Uterus (tissue), 4 donors: ENCODE data around the gene KRTAP10-3. TPM values are rescaled to one million over a fixed set of nuclear protein-coding genes. Genes with fewer than 3 reads are reported as not detected.

Source experiments
- total RNA-seq, 4 donors: library from RNA; depleted of rRNA in 3 of 4; stranded (reverse); fragments of >200 nt in 3 of 4; gene quantifications; one replicate each; pipeline versions ENCODE4 v1.1.0 to v1.2.4, GENCODE V29; 2014 to 2023
- donor health status: DM: yes; HTN: yes; CAD: no.

Gene KRTAP10-3
- total RNA-seq, 4 donors from 2014 or later = not detected

Other genes starting within 250 kb of the KRTAP10-3 start
- gene CFAP410, start 219.4 kb downstream of the KRTAP10-3 start, total RNA-seq = 10 to 100 TPM; 23.8 to 44.8 (median 26.0) TPM
- 1 to 10 TPM in 2 of 4 donors, under 1 TPM in 2; 0.29 to 3.1 (median 1.8) TPM for gene TRPM2, start 205.2 kb downstream of the KRTAP10-3 start, total RNA-seq
- 1 to 10 TPM in 2 of 4 donors, under 1 TPM in 1, not detected in 1; under 0.01 to 2.3 (median 2.3) TPM for gene LRRC3, start 103.3 kb downstream of the KRTAP10-3 start, total RNA-seq
- gene KRTAP10-1, start 18.6 kb downstream of the KRTAP10-3 start, total RNA-seq = not detected
- not detected for gene KRTAP10-2, start 7.3 kb downstream of the KRTAP10-3 start, total RNA-seq
- not detected for gene KRTAP10-4, start 14.9 kb upstream of the KRTAP10-3 start, total RNA-seq
- gene KRTAP10-5, start 21.8 kb upstream of the KRTAP10-3 start, total RNA-seq = not detected
- gene KRTAP10-6, start 33.7 kb upstream of the KRTAP10-3 start, total RNA-seq = not detected
- not detected for gene KRTAP10-7, start 41.8 kb upstream of the KRTAP10-3 start, total RNA-seq
- not detected for gene KRTAP10-8, start 53.3 kb upstream of the KRTAP10-3 start, total RNA-seq
- not detected for gene KRTAP10-9, start 68.3 kb upstream of the KRTAP10-3 start, total RNA-seq
- gene KRTAP10-10, start 78.6 kb upstream of the KRTAP10-3 start, total RNA-seq = not detected
- gene KRTAP10-11, start 87.6 kb upstream of the KRTAP10-3 start, total RNA-seq = not detected
- gene KRTAP12-4, start 95.9 kb upstream of the KRTAP10-3 start, total RNA-seq = not detected
- gene KRTAP12-3, start 99.1 kb upstream of the KRTAP10-3 start, total RNA-seq = not detected
- not detected for gene KRTAP12-2, start 108.1 kb upstream of the KRTAP10-3 start, total RNA-seq
- gene KRTAP12-1, start 123.4 kb upstream of the KRTAP10-3 start, total RNA-seq = 1 to 10 TPM in 1 of 4 donors, not detected in 3; 1.5 TPM
- not detected for gene KRTAP10-12, start 138.4 kb upstream of the KRTAP10-3 start, total RNA-seq
- under 1 TPM in 3 of 4 donors, not detected in 1; 0.18 to 0.69 (median 0.51) TPM for gene TSPEAR, start 152.8 kb upstream of the KRTAP10-3 start, total RNA-seq
- 10 to 100 TPM; 38.4 to 75.1 (median 67.4) TPM for gene UBE2G2, start 243.0 kb upstream of the KRTAP10-3 start, total RNA-seq